Caco-2 (cell line): ENCODE results near the gene SMPDL3A. TPM values are rescaled to one million over a fixed set of nuclear protein-coding genes. Genes with fewer than 3 reads are reported as not detected.

Experiments used
- BruUV-seq: library from RNA; stranded (reverse); fragments of 400-500 nt; replicated peaks from 2 replicates; lab custom pipeline; 2021; lab: Mats Ljungman, UMichigan
- CTCF ChIA-PET: fragments of 300-600 bp; sonication (Branson Sonifier 250); formaldehyde crosslinking; loops from one replicate; lab custom pipeline; 2022; ENCODE audit warnings: antibody characterized with exemption; lab: Charles Lee
- POLR2A ChIA-PET: fragments of 300-600 bp; sonication (Branson Sonifier 250); formaldehyde crosslinking; loops from one replicate; lab custom pipeline; 2022; ENCODE audit warnings: antibody characterized with exemption; lab: Charles Lee
- DNase-seq, 2 experiments: peaks; one replicate each; pipeline versions ENCODE4 v3.0.0 to v3.0.0-alpha.2; 2020 to 2022
- H3K27me3 ChIP-seq: replicated peaks from 2 replicates; pipeline ENCODE4 v1.6.0; 2011; ENCODE audit warnings: low read length; ENCODE audit not compliant: control insufficient read depth, insufficient read depth
- H3K36me3 ChIP-seq: 2 replicates; pipeline ENCODE4 v1.5.1; 2011; ENCODE audit warnings: low read length; ENCODE audit not compliant: control insufficient read depth, insufficient read depth
- H3K4me1 ChIP-seq: fragments of 250-450 bp; sonication (Bioruptor Pico); 2 replicates; pipeline ENCODE4 v1.5.1; 2020; ENCODE audit warnings: mild to moderate bottlenecking
- H3K4me3 ChIP-seq: 2 replicates; pipeline ENCODE4 v1.5.1; 2011; ENCODE audit warnings: low read depth, mild to moderate bottlenecking, control low read depth, low read length
- H3K9me3 ChIP-seq: fragments of 250-450 bp; sonication (Bioruptor Pico); 2 replicates; pipeline ENCODE4 v1.5.1; 2020; ENCODE audit warnings: mild to moderate bottlenecking, moderate library complexity
- H3K27ac Mint-ChIP-seq: one replicate; pipeline ENCODE4 v1.8.0; 2022; ENCODE audit warnings: mixed read lengths; ENCODE audit not compliant: unreplicated experiment
- H3K27me3 Mint-ChIP-seq: one replicate; pipeline ENCODE4 v1.8.0; 2022; ENCODE audit warnings: mixed read lengths; ENCODE audit not compliant: insufficient read depth, unreplicated experiment
- H3K36me3 Mint-ChIP-seq: one replicate; pipeline ENCODE4 v1.8.0; 2022; ENCODE audit warnings: mild to moderate bottlenecking, mixed read lengths; ENCODE audit not compliant: insufficient read depth, unreplicated experiment
- H3K4me1 Mint-ChIP-seq: one replicate; pipeline ENCODE4 v1.8.0; 2022; ENCODE audit warnings: low read depth, mixed read lengths; ENCODE audit not compliant: unreplicated experiment
- H3K4me3 Mint-ChIP-seq: one replicate; pipeline ENCODE4 v1.8.0; 2022; ENCODE audit warnings: mild to moderate bottlenecking, moderate library complexity, mixed read lengths; ENCODE audit not compliant: unreplicated experiment
- H3K9me3 Mint-ChIP-seq: one replicate; pipeline ENCODE4 v1.8.0; 2022; ENCODE audit warnings: mixed read lengths; ENCODE audit not compliant: unreplicated experiment
- intact Hi-C: fragments of 100-400 bp; cut with micrococcal nuclease; formaldehyde crosslinking; loops from one replicate; pipeline ENCODE4 v1.10.0; 2022; ENCODE audit not compliant: unreplicated experiment
- total RNA-seq: library from RNA; stranded (reverse); gene quantifications from 2 replicates; pipeline ENCODE4 v1.2.3, GENCODE V29; 2022
- TF ChIP-seq, protein P1 (sequence below), 2 experiments: fragments of 200-600 bp in 1 of 2; IDR thresholded peaks; 1 replicate in 1 of 2; 2 replicates in 1 of 2; pipeline versions ENCODE4 v1.5.1 to v1.8.0; 2011 to 2022; ENCODE audit warnings: antibody characterized with exemption in 1 of 2, control low read depth in 1 of 2, inconsistent platforms in 1 of 2, low read depth in 1 of 2, low read length in 1 of 2, mild to moderate bottlenecking in 1 of 2, moderate library complexity in 1 of 2; ENCODE audit not compliant: insufficient read depth in 1 of 2, severe bottlenecking in 1 of 2, unreplicated experiment in 1 of 2

The SMPDL3A gene
- total RNA-seq, 1 experiment from 2014 or later: 21.7 TPM

DNA sequence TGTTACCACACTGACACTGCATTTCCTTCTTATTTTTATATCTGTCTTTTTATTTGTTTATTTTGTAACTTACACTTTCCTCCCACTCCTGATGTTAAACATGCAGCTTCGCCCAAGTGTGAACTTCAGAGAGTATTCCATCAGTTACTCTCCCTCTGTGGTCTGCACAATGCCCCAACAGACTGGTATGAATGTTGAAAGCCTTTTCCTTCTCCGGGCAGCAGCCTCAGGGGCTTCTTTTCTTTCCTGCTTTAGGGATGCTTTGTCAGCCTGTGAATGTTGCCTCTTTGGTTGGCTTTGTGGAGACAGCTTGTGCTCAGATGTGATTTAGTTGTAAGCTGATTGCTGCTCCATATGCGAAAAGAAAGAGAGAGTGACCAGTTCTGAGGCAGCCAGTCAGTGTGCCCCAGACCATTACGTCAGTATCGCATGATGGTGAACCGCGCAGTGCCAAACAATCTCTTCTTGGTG is 44.0 kb downstream of the SMPDL3A start:
- DNase-seq: no peak
- TF ChIP-seq, protein P1, sequence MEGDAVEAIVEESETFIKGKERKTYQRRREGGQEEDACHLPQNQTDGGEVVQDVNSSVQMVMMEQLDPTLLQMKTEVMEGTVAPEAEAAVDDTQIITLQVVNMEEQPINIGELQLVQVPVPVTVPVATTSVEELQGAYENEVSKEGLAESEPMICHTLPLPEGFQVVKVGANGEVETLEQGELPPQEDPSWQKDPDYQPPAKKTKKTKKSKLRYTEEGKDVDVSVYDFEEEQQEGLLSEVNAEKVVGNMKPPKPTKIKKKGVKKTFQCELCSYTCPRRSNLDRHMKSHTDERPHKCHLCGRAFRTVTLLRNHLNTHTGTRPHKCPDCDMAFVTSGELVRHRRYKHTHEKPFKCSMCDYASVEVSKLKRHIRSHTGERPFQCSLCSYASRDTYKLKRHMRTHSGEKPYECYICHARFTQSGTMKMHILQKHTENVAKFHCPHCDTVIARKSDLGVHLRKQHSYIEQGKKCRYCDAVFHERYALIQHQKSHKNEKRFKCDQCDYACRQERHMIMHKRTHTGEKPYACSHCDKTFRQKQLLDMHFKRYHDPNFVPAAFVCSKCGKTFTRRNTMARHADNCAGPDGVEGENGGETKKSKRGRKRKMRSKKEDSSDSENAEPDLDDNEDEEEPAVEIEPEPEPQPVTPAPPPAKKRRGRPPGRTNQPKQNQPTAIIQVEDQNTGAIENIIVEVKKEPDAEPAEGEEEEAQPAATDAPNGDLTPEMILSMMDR (IDR thresholded peaks at IDR 0.05; ENCODE audit: insufficient read depth in 1 of 2, low read depth in 1 of 2, low read length in 1 of 2, severe bottlenecking in 1 of 2, unreplicated experiment in 1 of 2): no peak
- H3K4me3 Mint-ChIP-seq: no peak overlapping the region
- Histone ChIP-seq H3K36me3 (no peaks in the 10 kb centered on the region), H3K9me3 (no peaks in the 10 kb centered on the region), H3K27me3 (no peaks in the 10 kb centered on the region), H3K4me1 (peaks cover 34% of the 10 kb centered on the region), H3K4me3 (no peak overlapping the region)
- H3K27me3 Mint-ChIP-seq: no peaks in the 10 kb centered on the region
- POLR2A ChIA-PET: no interaction called here
- CTCF ChIA-PET: interaction anchor here (1.0 kb wide), 1 partner anchor 62 kb away, joined by 3 read pairs; no protein-coding TSS in a partner anchor
- H3K4me1 Mint-ChIP-seq: peaks cover 19% of the 10 kb centered on the region
- H3K27ac Mint-ChIP-seq: no peak overlapping the region
- H3K36me3 Mint-ChIP-seq: no peaks in the 10 kb centered on the region
- BruUV-seq: no TSS peak
- intact Hi-C loops: no loop called here
- H3K9me3 Mint-ChIP-seq: peaks cover 9% of the 10 kb centered on the region

DNA sequence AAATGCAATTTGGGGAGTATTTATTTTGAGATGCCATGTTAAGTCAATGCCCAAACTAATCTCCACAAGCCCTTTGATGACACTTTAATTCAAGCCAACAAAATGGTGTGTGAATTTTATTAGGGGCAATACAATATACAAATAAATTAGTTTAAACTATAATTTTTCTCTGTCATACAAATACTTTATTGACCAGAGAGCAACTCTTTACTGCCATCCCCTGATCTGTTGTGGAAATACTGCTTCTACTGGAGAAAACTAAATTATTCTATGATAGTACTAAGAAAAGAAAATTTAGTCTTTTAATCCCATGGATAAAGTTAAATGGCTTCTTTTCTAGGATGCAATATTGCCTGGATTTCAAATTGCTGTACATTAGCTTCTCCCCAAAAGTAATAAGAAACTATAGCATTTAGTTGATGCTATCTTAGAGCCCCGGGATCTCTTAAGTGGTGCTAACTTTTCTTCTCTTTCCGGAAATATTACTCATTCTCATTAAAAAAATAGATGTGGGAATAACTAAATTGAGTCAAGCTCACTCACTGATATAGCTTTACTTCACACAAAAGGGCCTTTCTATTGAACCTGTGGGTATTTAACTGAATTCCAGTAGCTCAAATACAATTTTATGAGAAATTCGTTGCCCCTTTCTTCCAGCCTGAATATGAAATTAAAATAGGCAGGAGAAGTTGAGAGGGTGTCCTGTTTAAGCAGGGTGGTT is 49.2 kb downstream of the SMPDL3A start:
- Histone ChIP-seq H3K27me3 (no peaks in the 10 kb centered on the region), H3K4me3 (no peak overlapping the region), H3K4me1 (peaks cover 9% of the 10 kb centered on the region), H3K9me3 (no peaks in the 10 kb centered on the region), H3K36me3 (no peaks in the 10 kb centered on the region)
- no peak overlapping the region for H3K4me3 Mint-ChIP-seq
- ChIA-PET CTCF (interaction anchor here (1.1 to 2.7 kb wide), 9 partner anchors 14 to 346 kb away, joined by 3 to 51 read pairs (median 7); partner anchors contain the start of genes PKIB and SMPDL3A), POLR2A (no interaction called here)
- BruUV-seq: no TSS peak
- H3K4me1 Mint-ChIP-seq: peaks cover 10% of the 10 kb centered on the region
- no peaks in the 10 kb centered on the region for H3K36me3 Mint-ChIP-seq
- no peaks in the 10 kb centered on the region for H3K9me3 Mint-ChIP-seq
- TF ChIP-seq, protein P1 (IDR thresholded peaks at IDR 0.05; ENCODE audit: insufficient read depth in 1 of 2, low read depth in 1 of 2, low read length in 1 of 2, severe bottlenecking in 1 of 2, unreplicated experiment in 1 of 2): peak; percentile 49 to 55
- DNase-seq: peak in 1 of 2 experiments; percentile 5
- H3K27me3 Mint-ChIP-seq: no peaks in the 10 kb centered on the region
- intact Hi-C loops: loop anchor here (1.0 to 2.0 kb wide), 2 partner anchors 94 to 345 kb away; no protein-coding TSS in a partner anchor
- no peak overlapping the region for H3K27ac Mint-ChIP-seq

DNA sequence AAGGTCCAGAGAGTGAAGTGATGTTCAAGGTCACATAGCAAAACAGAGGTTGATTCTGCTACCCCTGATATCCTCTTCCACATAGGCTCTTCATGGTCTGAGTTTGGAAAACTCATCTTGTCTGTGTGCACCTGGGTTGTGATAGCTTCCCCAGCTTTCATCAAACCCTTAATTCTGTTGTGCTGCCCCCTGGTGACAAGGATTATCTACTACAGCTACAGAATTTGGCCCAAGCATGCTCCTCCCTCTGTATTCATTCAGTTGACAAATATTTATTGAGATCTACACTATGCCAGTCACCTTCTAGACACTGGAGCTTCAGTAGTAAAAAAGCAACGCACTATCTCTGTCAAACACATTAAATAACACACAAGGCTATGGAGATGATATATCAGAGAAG is 50.4 kb downstream of the SMPDL3A start:
- BruUV-seq: no TSS peak
- H3K4me3 ChIP-seq: no peak overlapping the region
- ChIA-PET POLR2A (no interaction called here), CTCF (interaction anchor here (0.6 to 2.7 kb wide), 12 partner anchors 15 to 348 kb away, joined by 3 to 51 read pairs (median 5); partner anchors contain the start of genes PKIB and SMPDL3A)
- TF ChIP-seq, protein P1 (IDR thresholded peaks at IDR 0.05; ENCODE audit: insufficient read depth in 1 of 2, low read depth in 1 of 2, low read length in 1 of 2, severe bottlenecking in 1 of 2, unreplicated experiment in 1 of 2): peak; percentile 58 to 68
- Mint-ChIP-seq H3K36me3 (no peaks in the 10 kb centered on the region), H3K4me1 (peaks cover 10% of the 10 kb centered on the region), H3K27ac (no peak overlapping the region), H3K9me3 (no peaks in the 10 kb centered on the region), H3K27me3 (no peaks in the 10 kb centered on the region), H3K4me3 (no peak overlapping the region)
- peaks cover 9% of the 10 kb centered on the region for H3K4me1 ChIP-seq
- H3K36me3 ChIP-seq: no peaks in the 10 kb centered on the region
- H3K9me3 ChIP-seq: no peaks in the 10 kb centered on the region
- H3K27me3 ChIP-seq: no peaks in the 10 kb centered on the region
- intact Hi-C loops: loop anchor here (1.0 to 2.0 kb wide), 5 partner anchors 50 to 347 kb away; partner anchors contain the start of genes PKIB and SMPDL3A
- DNase-seq: peak; percentile 61 to 81
